ENCODE measurements around the gene SSBP2.

Gene SSBP2

GRCh38 chr5:81751009-81751835 lies at the start of gene SSBP2:
Gene SSBP2, minus strand, starts transcription at chr5:81751097. Its CDS starts 55 bp downstream, at chr5:81751042.
- DNase-seq, result peak; percentile 99 to 100 (median 100)
- intact Hi-C loops (cut with DNase I), result loop anchor here (1.0 to 5.0 kb wide), 4 partner anchors 36 to 416 kb away; no protein-coding TSS in a partner anchor

- no peak for DNase-seq
- intact Hi-C loops (cut with DNase I), result no loop called here
Measured at GRCh38 chr5:81795666-81796065, 44.8 kb upstream of the SSBP2 start.

DNA sequence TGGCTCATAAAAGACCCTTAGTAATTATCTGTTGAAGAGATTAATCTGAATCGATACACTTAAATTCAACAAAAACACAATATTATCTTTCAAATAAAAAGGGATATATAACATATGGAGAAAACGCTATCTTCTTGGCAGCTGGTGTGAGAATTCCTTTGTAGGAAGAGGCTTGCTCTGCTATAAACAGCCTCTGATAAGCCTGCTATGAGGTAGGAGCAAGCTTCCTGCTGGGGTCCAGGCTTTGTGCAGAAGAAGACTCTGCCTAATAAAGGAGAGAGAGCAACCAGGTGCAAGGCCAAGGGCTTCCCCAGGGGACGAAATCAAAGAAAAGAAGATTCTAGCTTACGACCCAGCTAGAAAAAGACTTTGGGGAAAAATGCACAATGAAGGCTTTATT lies 43.3 kb upstream of the SSBP2 start:
- intact Hi-C loops (cut with DNase I), result no loop called here
- DNase-seq, result no peak

DNA sequence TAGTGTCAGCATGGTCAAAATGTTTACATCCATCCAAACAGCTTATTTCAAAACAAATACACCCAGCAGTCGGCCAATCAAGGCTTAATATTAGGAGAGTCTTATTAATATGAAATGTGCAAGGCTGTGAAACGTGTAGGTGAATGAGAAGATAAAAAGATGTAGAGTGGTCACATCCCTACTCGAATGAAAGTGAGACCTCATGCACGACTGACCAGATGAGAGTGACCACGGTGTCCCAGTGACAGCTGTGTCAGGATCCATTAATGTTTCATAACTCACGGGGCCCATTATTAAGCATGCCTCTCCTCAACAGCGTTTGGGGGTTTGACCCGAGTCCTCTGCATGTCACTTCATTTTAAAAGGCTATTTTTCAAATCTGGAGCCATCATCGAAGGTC lies 39.4 kb upstream of the SSBP2 start:
- intact Hi-C loops (cut with DNase I), result no loop called here
- no peak for DNase-seq

DNA sequence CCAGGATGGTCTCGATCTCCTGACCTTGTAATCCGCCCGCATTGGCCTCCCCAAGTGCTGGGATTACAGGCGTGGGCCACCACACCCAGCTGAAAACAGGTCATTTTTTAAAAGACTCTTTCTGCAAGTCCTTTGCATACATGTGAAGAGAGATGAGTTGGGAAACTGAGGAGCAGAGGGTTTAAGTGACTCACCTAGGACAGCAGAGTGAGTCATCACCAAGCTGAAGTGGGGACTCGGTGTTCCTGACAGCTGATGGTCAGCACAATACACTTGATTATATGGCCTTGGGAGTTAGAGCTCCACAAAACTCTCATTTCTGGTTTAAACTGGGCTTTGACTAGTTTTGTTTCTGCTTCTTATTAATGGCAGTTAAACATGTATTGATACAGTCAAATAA lies 38.1 kb upstream of the SSBP2 start:
- intact Hi-C loops (cut with DNase I), result loop anchor here (5.0 kb wide), 1 partner anchor 37 kb away; the partner anchor contains the start of gene SSBP2
- peak in 1 of 10 donors; percentile 26 for DNase-seq

DNA sequence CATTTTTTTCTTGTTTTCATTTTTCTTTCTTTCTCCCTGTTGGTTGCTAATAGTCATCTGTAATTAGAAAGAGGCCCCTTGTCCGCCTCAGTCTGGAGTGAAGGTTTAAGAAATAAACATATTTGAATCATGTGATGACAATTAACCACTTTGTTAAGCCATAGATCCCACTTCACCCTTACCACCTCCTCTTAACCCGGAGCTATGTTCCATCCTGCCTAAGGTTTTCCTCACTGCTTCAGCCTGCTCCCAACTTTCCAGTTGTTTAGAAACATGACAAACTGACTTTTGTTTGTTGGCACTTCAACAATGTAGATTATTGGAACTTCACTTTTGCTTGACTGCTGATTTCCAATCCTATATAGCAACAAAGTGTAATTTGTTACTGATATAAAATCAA lies 37.4 kb upstream of the SSBP2 start:
- intact Hi-C loops (cut with DNase I), result loop anchor here (5.0 kb wide), 1 partner anchor 36 kb away; the partner anchor contains the start of gene SSBP2
- DNase-seq, result no peak

DNA sequence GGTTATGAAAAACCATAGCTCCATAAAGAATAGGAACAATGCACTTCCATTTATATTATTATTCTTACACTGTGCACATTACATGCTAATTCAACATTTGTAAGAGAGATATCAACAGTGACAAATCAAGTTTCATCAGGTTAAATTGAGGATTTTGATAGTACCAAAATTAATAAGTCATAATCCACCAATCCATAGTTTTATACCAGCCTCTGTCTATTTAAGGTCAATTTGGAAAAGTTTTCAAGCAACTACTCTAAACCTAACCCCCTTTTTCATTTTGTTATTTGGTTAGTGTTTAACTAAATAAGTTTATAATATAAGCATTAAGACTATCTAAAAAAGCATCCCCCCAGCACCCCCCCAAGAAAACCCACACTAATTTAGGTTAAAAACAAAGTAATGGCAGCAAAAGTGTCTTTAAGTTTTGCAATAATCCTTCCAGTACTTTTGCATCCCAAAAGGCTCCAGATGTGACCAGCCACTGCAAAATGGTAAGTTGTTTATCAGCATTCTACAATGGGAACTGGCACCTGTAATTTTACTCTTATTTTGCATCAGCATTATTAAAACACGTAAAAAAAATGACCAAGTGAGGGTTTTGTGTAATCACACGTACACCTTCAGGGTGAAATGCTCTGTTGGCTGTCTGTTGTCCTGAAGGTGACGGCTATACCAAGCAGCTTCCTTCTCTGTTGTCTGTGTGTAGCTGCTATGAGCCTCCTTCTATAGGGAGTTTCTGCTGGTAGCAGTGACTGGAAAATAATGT lies 36.8 kb upstream of the SSBP2 start:
- peak in 3 of 10 donors; percentile 24 to 34 (median 27) for DNase-seq
- intact Hi-C loops (cut with DNase I), result loop anchor here (1.0 to 5.0 kb wide), 2 partner anchors 35 to 64 kb away; partner anchors contain the start of gene SSBP2

GRCh38 chr5:81786991-81787390 lies 36.1 kb upstream of the SSBP2 start:
- intact Hi-C loops (cut with DNase I), result loop anchor here (1.0 to 5.0 kb wide), 2 partner anchors 35 to 64 kb away; partner anchors contain the start of gene SSBP2
- no peak for DNase-seq

- intact Hi-C loops (cut with DNase I), result loop anchor here (5.0 kb wide), 1 partner anchor 34 kb away; the partner anchor contains the start of gene SSBP2
- DNase-seq, result no peak
Measured at GRCh38 chr5:81786496-81786895, 35.6 kb upstream of the SSBP2 start.

DNA sequence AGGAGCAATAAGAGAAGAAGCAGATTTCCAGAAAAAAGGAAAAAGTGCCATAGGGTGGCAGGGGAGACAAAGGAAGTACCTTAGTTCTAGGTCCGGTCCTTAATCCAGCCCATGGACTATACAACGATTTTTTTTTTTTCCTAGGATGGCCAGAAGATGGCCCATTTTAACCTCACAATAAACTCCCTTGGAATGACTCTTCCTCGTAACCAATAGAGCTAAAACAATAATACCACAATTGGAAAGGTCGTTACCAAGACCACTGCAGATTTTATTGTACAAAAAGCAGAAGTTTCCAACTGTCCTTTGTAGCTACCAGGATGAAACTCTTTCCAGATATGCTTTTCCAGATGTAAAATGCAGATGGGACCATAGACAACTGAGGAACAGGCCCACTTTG lies 34.4 kb upstream of the SSBP2 start:
- intact Hi-C loops (cut with DNase I), result loop anchor here (5.0 kb wide), 1 partner anchor 33 kb away; the partner anchor contains the start of gene SSBP2
- DNase-seq, result no peak

DNA sequence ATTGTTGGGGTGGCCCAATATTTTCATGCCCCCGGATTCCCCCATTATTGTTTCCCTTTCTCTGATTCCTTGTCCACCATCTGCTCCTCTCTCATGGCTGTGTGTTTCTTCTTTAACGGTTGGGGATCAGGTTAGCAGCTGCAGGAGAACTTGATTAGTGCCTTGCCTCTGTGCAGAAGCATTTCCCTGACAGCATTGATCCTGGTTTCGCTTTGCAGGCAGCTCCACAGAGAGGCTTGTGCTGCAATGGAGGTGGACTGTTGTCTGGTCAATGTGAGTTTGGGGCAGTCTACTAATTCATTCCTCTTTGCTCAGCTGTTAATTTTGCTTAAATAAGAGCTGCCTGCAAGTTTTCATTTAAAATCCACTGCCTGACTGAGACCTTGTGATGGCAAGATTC lies 32.5 kb upstream of the SSBP2 start:
- DNase-seq, result peak in 1 of 10 donors; percentile 19
- intact Hi-C loops (cut with DNase I), result no loop called here

DNA sequence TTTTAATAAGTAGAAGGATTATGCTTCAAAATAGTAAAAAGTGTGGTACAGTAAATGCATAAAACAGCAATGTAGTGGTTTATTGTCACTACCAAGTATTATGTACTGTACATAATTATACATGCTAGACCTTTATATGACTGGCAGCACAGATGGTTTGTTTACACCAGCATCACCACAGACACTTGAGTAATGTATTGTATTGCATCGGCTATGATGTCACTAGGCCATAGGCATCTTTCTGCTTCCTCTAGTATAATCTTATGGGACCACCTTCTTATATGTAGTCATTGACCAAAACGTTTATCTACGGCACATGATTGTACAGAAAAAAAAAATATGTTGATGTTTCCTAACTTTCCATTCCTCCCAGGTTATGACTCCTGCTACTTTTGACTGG lies 31.9 kb upstream of the SSBP2 start:
- no peak for DNase-seq
- intact Hi-C loops (cut with DNase I), result no loop called here

DNA sequence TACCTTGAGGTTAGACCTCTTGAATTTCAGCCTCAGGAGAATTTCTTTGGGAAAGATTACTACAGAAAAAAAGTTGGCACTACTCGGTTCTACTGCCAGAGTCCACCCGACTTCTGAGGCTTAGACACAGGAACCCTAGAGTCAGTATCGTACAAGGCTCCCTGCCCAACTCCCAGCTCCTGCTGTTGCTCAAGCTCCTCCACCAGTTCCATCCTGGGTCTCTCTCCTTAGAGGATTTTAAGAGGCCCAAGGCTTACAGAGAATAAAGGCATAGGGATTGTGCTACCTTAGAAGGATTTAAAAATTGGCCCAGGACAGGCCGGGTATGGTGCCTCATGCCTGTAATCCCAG lies 29.0 kb upstream of the SSBP2 start:
- no peak for DNase-seq
- intact Hi-C loops (cut with DNase I), result no loop called here

GRCh38 chr5:81779125-81779915 lies 28.4 kb upstream of the SSBP2 start:
- peak in 8 of 10 donors; percentile 19 to 88 (median 34) for DNase-seq
- intact Hi-C loops (cut with DNase I), result no loop called here

DNA sequence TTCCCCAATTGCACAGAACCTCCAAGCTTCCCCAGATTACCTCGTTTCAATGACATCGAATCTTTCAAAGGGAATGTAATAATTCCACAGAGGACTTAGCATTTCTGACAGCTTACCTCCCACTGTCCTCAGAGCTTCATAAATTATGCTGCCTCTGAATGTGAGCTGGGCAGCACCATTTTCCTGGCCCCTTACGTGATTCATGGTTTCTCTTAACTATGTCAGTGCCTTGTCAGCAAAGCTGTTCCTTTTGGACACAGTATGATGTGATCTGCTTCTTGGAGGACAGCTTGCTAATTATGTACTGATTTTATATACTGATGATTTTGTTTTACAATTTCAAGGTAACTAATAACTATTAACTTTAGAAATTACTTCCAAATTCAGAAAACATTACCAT lies 27.7 kb upstream of the SSBP2 start:
- no peak for DNase-seq
- intact Hi-C loops (cut with DNase I), result no loop called here

- no peak for DNase-seq
- intact Hi-C loops (cut with DNase I), result no loop called here
Measured at GRCh38 chr5:81776258-81776657, 25.4 kb upstream of the SSBP2 start.

- DNase-seq, result no peak
- intact Hi-C loops (cut with DNase I), result no loop called here
Measured at GRCh38 chr5:81774374-81774773, 23.5 kb upstream of the SSBP2 start.

GRCh38 chr5:81773574-81773973 lies 22.7 kb upstream of the SSBP2 start:
- intact Hi-C loops (cut with DNase I), result no loop called here
- no peak for DNase-seq

DNA sequence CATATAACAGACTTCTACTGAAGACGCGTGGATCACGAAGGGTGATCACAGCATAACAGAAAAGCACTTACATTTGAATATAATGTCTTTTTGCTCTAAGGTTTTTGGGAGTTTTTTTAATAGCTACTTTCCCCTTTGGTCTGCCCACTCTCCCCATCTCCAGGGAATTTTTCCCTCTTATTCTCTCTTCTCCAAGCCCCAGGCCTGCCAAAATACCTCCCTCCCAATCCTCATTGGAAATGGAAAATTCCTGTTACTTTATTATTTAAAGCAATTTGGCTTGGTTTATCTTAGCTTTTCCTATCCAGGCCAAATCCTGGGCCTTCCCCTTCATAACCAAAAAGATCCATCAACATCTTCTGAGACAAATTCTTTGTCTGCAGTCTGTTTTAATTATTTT lies 22.3 kb upstream of the SSBP2 start:
- no peak for DNase-seq
- intact Hi-C loops (cut with DNase I), result no loop called here

DNA sequence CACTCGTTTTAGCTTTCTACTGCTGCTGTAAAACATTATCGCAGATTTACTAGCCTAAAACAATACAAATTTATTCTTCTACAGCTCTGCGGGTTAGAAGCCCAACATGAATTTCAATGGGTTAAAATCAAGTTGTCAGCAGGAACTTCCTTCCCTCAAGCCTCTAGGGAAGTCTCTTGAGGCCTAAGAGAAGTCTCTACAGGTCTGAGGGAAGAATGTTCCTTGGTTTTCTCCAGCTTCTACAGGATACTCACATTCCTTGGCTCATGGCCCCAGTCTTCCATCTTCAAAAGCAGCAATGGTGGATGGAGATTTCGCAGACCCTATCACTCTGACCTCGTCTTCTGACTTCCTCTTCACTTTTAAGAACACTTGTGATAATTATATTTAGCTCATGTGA lies 21.6 kb upstream of the SSBP2 start:
- intact Hi-C loops (cut with DNase I), result no loop called here
- no peak for DNase-seq

Data from posterior cingulate gyrus (tissue), 11 donors.